ENCODE results near the gene KNOP1.

KNOP1 gene

DNA sequence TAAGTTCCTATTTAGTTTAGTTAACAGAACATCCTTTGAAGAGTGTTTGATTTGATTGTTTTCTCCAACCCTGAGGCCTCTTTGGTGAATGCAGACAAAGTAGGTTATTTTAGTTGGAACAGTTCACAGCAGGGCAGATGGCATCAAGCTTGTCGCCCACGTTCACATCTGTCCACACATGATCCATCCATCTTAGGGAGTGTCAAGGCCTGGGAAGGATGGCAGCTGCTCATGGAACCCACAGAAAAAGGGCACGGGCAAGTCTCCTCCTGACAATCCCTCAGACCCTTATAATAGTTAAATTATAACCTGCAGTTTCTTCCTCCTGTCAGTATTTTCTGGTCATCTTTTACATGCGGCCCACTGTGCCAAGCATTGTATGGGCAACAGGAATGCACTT, 60.2 kb downstream of the KNOP1 start:
- H3K27ac Mint-ChIP-seq, result no peak overlapping the region
- ATAC-seq, result no peak
- no peak overlapping the region for H3K4me3 Mint-ChIP-seq
- H3K4me1 Mint-ChIP-seq, result peaks cover 5% of the 10 kb centered on the region
- DNase-seq (ENCODE audit: low spot score in 2 of 2), result no peak
- H3K36me3 Mint-ChIP-seq, result peaks cover 27% of the 10 kb centered on the region
- H3K9me3 Mint-ChIP-seq, result no peaks in the 10 kb centered on the region

DNA sequence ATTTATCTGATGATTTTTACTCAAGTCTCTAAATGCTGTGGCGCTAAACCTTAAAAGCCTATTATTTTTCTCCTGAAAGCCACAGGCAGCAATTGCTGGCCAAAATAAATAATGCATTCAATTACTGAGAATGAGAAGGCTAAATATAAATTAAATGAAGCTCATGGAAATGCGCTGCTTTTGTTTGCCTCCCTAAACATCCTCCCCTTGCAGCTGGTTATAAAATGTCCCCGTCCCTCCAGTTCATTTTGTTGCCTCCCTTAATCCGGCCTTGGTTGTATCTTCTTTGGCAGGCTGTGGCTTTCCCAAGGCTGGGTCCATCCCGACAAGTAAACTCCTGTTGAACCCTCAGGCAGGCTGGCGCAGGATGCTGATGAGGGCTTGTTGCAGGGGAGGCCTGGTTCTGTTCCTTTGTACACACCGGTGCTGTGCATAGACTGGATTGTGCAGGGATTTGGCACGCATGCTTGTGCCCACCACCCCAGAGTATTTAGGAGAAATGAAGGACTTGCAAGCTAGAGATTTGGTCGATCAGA, 62.7 kb downstream of the KNOP1 start:
- no peaks in the 10 kb centered on the region for H3K9me3 Mint-ChIP-seq
- no peak overlapping the region for H3K27ac Mint-ChIP-seq
- H3K36me3 Mint-ChIP-seq, result peaks cover 48% of the 10 kb centered on the region
- no peak overlapping the region for H3K4me3 Mint-ChIP-seq
- peaks cover 3% of the 10 kb centered on the region for H3K4me1 Mint-ChIP-seq
- ATAC-seq (no peak), DNase-seq (ENCODE audit: low spot score in 2 of 2) (no peak)

DNA sequence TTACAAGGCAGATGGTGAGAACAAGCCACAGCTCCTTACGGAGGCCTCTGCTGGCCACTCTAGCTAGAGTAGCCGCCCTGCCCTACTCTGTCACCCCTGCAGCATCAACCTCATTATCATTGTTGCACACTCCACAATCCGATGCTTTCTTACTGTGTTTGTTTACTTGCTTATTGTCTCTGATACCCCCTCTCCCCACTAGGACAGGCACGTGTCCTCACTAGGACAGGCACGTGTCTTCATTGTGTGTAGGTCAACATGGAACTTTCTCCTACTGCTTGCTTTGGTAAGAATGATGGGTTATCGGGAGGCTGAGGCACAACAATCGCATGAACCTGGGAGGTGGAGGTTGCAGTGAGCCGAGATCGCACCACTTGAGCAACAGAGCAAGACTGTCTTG, 63.9 kb downstream of the KNOP1 start:
- no peak for ATAC-seq
- H3K9me3 Mint-ChIP-seq, result no peaks in the 10 kb centered on the region
- H3K36me3 Mint-ChIP-seq, result peaks cover 49% of the 10 kb centered on the region
- no peaks in the 10 kb centered on the region for H3K4me1 Mint-ChIP-seq
- no peak overlapping the region for H3K4me3 Mint-ChIP-seq
- H3K27ac Mint-ChIP-seq, result no peak overlapping the region
- no peak for DNase-seq (ENCODE audit: low spot score in 2 of 2)

All from stimulated activated effector memory CD8-positive, alpha-beta T cell treated with anti-CD3 and anti-CD28 coated beads, Interleukin-12 subunit alpha, Interleukin-12 subunit beta, amount 100 ng/mL, for 72 hours (primary cell).